ENCODE data around the gene KIAA0930.

DNA sequence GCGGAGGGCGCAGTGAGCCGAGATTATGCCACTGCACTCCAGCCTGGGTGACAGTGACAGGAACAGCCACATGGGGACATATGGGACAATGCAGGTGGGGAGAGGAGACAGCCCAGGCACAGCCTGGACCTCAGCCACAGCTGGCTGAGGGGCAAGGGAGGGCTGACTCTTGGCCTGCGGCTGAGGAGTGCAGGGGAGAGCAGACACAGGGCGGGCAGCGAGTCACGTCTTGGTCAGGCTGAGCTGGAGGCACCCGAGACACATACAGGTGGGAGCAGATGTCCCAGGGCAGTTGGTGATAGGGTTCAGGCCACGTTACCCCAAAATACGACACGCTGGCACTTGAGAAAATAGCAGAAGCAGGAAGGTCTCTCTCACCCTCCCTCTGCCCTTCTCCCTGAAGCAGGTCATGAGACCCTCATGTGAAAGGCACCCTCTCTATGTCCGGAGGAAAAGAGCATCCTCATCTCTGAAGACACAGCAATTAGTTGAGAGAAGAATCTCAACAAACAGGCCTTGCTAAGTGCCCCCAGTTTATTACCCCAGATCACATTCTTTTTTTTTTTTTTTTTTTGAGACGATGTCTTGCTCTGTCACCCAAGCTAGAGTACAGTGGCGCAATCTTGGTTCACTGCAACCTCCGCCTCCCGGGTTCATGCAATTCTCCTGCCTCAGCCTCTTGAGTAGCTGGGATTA, 10.5 kb downstream of the KIAA0930 start:
- TF ChIP-seq POLR2A (IDR thresholded peaks at IDR 0.05) (no peak), POLR2AphosphoS5 (IDR thresholded peaks at IDR 0.05) (no peak)
- TF ChIP-seq, protein P1, sequence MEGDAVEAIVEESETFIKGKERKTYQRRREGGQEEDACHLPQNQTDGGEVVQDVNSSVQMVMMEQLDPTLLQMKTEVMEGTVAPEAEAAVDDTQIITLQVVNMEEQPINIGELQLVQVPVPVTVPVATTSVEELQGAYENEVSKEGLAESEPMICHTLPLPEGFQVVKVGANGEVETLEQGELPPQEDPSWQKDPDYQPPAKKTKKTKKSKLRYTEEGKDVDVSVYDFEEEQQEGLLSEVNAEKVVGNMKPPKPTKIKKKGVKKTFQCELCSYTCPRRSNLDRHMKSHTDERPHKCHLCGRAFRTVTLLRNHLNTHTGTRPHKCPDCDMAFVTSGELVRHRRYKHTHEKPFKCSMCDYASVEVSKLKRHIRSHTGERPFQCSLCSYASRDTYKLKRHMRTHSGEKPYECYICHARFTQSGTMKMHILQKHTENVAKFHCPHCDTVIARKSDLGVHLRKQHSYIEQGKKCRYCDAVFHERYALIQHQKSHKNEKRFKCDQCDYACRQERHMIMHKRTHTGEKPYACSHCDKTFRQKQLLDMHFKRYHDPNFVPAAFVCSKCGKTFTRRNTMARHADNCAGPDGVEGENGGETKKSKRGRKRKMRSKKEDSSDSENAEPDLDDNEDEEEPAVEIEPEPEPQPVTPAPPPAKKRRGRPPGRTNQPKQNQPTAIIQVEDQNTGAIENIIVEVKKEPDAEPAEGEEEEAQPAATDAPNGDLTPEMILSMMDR (IDR thresholded peaks at IDR 0.05 in 8 of 11, conservative IDR thresholded peaks at IDR 0.05 in 3 of 11) = no peak

Measured in spleen (tissue), 7 donors.